ENCODE measurements around the gene GABRR3.

The GABRR3 gene

DNA sequence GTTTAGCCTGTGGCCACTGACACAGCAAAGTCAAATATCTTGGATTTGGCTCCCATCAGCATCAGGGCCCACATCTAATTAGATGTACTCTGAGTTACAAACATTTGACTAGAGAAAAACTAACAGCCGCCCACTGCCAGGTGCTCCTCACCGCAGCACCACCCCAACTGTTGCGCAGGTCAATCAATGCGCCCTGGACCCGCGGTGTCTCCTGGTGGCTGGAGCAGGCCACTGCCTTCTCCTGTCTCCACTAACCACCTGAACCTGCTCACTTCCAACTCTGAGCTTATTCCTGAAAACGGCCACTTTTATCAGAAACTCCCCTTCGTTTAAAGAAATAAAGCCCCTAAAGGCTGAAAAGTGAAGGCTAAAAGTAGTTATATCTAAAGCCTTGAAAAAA is 67.1 kb downstream of the GABRR3 start:
- no peaks in the 10 kb centered on the region for H3K9me3 ChIP-seq
- intact Hi-C loops (cut with DNase I; ENCODE audit: low total_unique reads) = no loop called here
- H3K4me1 ChIP-seq = peaks cover 0 to 11% (median 0%) of the 10 kb centered on the region in 4 donors
- TF ChIP-seq, protein P1, sequence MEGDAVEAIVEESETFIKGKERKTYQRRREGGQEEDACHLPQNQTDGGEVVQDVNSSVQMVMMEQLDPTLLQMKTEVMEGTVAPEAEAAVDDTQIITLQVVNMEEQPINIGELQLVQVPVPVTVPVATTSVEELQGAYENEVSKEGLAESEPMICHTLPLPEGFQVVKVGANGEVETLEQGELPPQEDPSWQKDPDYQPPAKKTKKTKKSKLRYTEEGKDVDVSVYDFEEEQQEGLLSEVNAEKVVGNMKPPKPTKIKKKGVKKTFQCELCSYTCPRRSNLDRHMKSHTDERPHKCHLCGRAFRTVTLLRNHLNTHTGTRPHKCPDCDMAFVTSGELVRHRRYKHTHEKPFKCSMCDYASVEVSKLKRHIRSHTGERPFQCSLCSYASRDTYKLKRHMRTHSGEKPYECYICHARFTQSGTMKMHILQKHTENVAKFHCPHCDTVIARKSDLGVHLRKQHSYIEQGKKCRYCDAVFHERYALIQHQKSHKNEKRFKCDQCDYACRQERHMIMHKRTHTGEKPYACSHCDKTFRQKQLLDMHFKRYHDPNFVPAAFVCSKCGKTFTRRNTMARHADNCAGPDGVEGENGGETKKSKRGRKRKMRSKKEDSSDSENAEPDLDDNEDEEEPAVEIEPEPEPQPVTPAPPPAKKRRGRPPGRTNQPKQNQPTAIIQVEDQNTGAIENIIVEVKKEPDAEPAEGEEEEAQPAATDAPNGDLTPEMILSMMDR (IDR thresholded peaks at IDR 0.05) = no peak
- H3K36me3 ChIP-seq = peaks cover 0 to 11% (median 11%) of the 10 kb centered on the region in 3 donors
- no peak overlapping the region for H3K4me3 ChIP-seq
- H3K27me3 ChIP-seq = no peaks in the 10 kb centered on the region
- H3K27ac ChIP-seq = no peak overlapping the region
- no peak for DNase-seq

DNA sequence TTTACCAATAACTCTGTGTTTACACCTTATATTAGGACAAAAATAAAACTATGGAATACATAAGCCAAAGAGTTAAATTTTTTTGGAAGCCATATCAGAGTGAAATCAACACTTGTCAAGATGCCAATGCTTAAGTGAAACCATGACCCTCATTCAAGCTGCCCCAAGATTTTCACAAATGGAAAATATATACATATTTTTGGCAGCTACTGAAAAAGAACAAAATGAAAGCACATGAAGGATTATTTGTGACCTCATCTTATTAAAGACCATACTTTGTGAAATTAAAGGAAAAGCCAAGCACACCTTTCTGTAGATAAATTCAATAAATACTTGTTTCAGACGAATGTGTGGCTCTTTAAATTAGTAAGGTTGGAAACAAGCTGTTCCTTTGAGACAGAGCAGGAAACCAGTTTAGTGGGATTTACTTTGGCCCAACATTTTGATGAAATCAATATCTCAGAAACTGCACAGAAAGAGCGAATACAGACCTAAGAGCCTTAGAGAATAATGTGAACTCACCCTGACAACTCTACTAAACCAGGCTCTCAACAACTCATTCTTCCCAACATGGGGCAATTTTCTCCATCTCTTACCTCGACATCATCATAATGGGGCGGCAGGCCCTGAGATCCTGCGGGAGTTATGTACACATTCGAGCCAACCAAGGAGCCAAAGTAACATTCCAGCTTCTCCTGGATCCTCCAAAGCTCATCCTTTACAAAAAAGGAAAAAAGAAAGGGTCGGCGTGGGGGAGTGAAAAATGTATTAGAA is 73.9 kb downstream of the GABRR3 start:
- Histone ChIP-seq H3K27me3 (no peaks in the 10 kb centered on the region), H3K4me1 (peaks cover 0 to 7% (median 0%) of the 10 kb centered on the region in 4 donors), H3K27ac (no peak overlapping the region), H3K9me3 (no peaks in the 10 kb centered on the region), H3K36me3 (peaks cover 7 to 29% (median 23%) of the 10 kb centered on the region in 3 donors), H3K4me3 (no peak overlapping the region)
- TF ChIP-seq, protein P1 (IDR thresholded peaks at IDR 0.05) = no peak
- intact Hi-C loops (cut with DNase I; ENCODE audit: low total_unique reads) = no loop called here
- DNase-seq = no peak

DNA sequence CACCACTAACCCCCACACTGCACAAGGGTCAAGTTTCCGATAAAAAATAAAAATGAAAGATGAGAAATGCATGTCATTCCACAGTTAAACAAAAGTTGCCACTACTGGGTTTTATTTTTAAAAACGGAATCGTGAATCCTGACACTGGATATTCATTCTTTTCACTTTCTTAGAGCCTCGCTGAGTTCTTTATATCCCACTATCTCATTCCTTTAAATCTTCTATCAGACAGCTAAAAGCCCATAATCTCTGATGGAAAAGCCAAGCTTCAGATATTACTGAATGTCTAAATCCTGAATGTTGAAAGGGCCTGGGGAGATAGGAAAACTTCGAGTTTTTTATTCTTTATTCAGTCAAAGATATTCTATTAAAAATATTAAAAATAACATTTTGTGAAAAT is 74.6 kb downstream of the GABRR3 start:
- H3K4me1 ChIP-seq = peaks cover 0 to 7% (median 0%) of the 10 kb centered on the region in 4 donors
- no peak overlapping the region for H3K4me3 ChIP-seq
- no peaks in the 10 kb centered on the region for H3K9me3 ChIP-seq
- intact Hi-C loops (cut with DNase I; ENCODE audit: low total_unique reads) = no loop called here
- H3K27ac ChIP-seq = no peak overlapping the region
- peaks cover 7 to 29% (median 23%) of the 10 kb centered on the region in 3 donors for H3K36me3 ChIP-seq
- no peak for DNase-seq
- no peaks in the 10 kb centered on the region for H3K27me3 ChIP-seq
- TF ChIP-seq, protein P1 (IDR thresholded peaks at IDR 0.05) = no peak

DNA sequence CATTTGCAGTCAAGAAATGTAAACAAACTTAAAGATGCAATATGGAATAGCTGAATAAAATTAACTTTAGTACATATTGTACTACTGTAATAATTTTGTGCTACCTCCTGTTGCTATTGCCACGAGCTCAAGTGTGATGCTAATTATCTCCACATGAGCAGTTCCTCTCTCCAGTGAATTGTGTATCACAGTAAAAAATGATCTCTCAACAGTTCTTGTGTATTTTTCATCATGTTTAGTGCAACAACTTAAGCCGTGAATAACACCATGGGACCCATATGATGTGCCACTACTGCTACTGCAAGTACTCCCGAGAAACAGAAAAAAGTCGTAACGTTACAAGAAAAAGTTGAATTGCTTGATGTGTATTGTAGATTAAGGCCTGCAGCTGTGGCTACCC is 75.2 kb downstream of the GABRR3 start:
- H3K9me3 ChIP-seq = no peaks in the 10 kb centered on the region
- no peak for DNase-seq
- H3K4me1 ChIP-seq = peaks cover 0 to 7% (median 0%) of the 10 kb centered on the region in 4 donors
- H3K27ac ChIP-seq = no peak overlapping the region
- no peak overlapping the region for H3K4me3 ChIP-seq
- no peaks in the 10 kb centered on the region for H3K27me3 ChIP-seq
- intact Hi-C loops (cut with DNase I; ENCODE audit: low total_unique reads) = no loop called here
- TF ChIP-seq, protein P1 (IDR thresholded peaks at IDR 0.05) = no peak
- peaks cover 7 to 32% (median 23%) of the 10 kb centered on the region in 3 donors for H3K36me3 ChIP-seq

DNA sequence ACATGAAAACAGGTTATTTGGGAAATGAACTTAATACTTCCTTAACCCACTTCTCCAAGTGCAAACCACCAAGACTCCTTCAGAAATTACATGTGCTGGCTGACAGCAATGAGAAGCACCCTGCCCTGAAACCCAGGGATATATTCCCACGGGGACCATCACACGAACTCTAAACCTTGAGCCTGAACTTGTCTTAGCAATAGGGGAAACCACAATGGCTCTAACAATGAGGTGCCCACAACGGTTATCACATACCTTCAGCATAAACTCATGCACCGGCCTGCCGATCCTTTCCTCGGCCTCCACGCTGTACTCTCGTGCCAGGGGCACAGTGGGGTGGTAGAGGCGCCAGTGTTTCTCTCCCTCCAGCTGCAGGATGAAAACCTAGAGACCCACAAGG is 76.3 kb downstream of the GABRR3 start:
- TF ChIP-seq, protein P1 (IDR thresholded peaks at IDR 0.05) = no peak
- Histone ChIP-seq H3K4me1 (peaks cover 0 to 7% (median 0%) of the 10 kb centered on the region in 4 donors), H3K27ac (no peak overlapping the region), H3K9me3 (no peaks in the 10 kb centered on the region), H3K36me3 (peaks cover 7 to 43% (median 31%) of the 10 kb centered on the region in 3 donors), H3K4me3 (no peak overlapping the region), H3K27me3 (no peaks in the 10 kb centered on the region)
- no peak for DNase-seq
- intact Hi-C loops (cut with DNase I; ENCODE audit: low total_unique reads) = no loop called here

All from tibial artery (tissue), 4 donors.